GM20000 (cell line): ENCODE measurements around the gene ZSWIM3.
"Not testable (repeated sequence)": the region's sequence is repeated elsewhere in the genome, so short reads cannot be mapped to it uniquely, and the experiment has no call there.

ENCODE experiments used
- DNase-seq: peaks from one replicate; pipeline ENCODE4 v3.0.0; 2012; ENCODE audit warnings: low spot score
- TF ChIP-seq, protein P1 (sequence below): IDR thresholded peaks from 2 replicates; pipeline ENCODE4 v1.5.1; 2012; ENCODE audit warnings: mild to moderate bottlenecking, control low read depth; ENCODE audit errors: extremely low read depth, missing control alignments

The ZSWIM3 gene

DNA sequence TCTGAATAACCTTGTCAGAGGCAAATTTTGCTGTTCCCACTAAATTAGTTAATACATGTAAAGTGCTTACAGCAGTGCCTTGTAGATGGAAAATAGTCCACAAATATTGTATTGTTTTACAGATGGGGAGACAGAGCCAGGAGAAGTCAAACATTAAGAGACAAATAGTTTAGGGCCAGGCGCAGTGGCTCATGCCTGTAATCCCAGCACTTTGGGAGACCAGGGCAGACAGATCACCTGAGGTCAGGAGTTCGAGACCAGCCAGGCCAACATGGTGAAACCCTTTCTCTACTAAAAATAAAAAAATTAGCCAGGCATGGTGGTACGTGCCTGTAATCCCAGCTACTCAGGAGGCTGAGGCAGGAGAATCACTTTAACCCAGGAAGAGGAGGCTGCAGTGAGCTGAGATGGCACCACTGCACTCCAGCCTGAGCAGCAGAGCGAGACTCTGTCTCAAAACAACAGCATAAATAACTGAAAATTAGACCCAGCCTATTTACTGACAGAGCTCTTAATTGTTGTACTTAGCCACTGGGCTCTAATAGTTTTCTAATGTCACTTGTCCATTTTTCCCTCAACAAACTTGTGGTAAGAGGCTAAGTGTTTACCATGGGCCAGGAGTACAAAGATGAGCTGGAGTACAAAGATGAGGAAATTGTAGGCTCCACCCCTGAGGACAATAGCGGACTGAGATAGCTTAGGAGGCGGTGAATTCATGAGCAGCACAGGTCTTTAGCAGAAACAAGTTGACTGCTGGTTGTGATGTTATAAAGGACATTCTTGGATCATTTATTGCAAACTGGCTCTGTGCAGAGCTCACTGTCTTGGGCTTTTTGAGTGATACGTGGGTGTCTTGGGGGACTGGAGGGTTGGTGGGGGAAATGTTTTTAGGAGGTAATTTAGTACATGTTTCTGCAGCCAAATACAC lies 6.4 kb downstream of the ZSWIM3 start:
- no peak for DNase-seq
- TF ChIP-seq, protein P1, sequence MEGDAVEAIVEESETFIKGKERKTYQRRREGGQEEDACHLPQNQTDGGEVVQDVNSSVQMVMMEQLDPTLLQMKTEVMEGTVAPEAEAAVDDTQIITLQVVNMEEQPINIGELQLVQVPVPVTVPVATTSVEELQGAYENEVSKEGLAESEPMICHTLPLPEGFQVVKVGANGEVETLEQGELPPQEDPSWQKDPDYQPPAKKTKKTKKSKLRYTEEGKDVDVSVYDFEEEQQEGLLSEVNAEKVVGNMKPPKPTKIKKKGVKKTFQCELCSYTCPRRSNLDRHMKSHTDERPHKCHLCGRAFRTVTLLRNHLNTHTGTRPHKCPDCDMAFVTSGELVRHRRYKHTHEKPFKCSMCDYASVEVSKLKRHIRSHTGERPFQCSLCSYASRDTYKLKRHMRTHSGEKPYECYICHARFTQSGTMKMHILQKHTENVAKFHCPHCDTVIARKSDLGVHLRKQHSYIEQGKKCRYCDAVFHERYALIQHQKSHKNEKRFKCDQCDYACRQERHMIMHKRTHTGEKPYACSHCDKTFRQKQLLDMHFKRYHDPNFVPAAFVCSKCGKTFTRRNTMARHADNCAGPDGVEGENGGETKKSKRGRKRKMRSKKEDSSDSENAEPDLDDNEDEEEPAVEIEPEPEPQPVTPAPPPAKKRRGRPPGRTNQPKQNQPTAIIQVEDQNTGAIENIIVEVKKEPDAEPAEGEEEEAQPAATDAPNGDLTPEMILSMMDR = no peak

- TF ChIP-seq, protein P1 = no peak
- DNase-seq = no peak
Measured at GRCh38 chr20:45866454-45866853, 9.0 kb downstream of the ZSWIM3 start.

- no peak for DNase-seq
- TF ChIP-seq, protein P1 = no peak
Measured at GRCh38 chr20:45867136-45867818, 9.9 kb downstream of the ZSWIM3 start.

DNA sequence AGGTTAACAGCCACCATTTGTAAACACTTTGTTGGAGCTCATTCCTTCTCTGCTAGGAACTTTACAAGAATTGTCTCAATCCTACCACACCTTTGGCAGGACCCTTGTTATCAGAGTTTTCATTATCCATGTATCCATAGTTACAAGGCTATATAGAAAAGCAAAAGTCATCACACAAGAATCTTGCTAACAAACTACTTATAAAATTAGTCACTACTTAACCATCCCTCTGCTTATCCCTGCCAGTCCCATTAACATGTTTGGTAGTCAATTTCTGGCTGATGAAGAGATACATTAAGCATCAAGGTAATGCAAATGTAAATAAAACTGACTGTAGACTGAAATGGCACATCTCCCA lies 10.4 kb downstream of the ZSWIM3 start:
- TF ChIP-seq, protein P1 = no peak
- DNase-seq = no peak

DNA sequence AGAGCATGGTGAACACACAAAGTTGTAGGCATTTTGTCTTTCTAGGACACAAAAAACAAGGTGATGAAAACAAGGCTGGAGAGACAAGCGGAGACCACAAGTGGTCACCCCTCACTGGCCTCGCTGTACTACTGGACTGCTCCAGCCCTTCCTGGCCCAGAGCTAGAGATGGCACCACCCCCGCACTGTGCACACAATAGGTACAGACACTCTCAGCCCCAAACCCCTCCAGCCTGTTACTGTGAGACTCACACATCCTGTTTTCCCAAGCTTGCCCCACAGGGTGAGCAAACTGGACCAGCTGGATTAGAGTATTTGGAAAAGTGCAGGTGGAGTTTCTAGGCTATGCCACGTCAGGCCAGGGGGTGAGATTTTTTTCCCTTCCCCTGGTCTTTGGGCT lies 15.2 kb downstream of the ZSWIM3 start:
- TF ChIP-seq, protein P1 = no peak

GRCh38 chr20:45873409-45874103 lies 16.1 kb downstream of the ZSWIM3 start:
- TF ChIP-seq, protein P1 = no peak
- DNase-seq = no peak

More for the DNA sequence above, 15.2 kb downstream of the ZSWIM3 start:
- no peak for DNase-seq

GRCh38 chr20:45874104-45874481 lies 16.7 kb downstream of the ZSWIM3 start:
- not testable (repeated sequence) for DNase-seq
